ENCODE data around the gene ZNF764.
"Not testable (repeated sequence)": the region's sequence is repeated elsewhere in the genome, so short reads cannot be mapped to it uniquely, and the experiment has no call there.

ZNF764 gene

DNA sequence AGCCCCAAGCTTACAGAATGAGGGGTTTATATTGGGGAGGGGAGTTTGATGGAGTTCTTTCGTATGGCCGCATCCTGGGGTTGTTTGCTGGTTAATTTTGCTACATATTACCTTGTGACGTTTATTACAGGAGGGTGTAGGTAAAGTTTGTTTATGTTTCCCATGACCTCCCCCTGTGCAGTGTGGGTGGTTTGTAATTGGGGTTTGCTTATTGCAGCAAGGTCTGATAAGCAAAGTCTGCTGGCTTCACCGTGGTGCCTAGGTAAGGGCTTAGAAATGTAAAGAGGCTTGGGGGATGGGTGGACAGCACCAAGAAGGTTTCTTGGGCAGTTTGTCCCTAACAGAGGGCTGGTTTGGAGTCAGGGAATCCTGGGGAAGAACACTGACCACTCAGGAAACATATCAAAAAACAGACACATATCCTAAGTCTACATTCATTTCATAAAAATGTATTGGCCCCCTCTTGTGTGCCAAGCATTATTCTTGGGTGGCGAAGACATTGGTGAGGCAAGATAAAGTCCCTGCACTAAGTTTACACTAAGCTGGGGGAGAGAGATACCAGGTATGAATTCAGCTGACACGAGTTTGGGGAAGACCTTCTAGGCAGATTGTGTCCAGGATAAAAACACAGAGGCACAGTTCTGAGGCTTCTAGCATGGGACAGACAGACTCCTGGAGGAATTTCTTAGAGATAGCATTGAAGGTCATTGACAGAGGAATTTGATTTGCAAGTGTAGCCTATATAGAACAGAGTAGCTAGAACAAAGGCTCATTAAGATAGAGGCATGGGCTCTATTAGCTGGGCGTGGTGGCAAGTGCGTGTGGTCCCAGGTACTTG lies 9.5 kb downstream of the ZNF764 start:
- DNase-seq (ENCODE audit: low read depth) = no peak

DNA sequence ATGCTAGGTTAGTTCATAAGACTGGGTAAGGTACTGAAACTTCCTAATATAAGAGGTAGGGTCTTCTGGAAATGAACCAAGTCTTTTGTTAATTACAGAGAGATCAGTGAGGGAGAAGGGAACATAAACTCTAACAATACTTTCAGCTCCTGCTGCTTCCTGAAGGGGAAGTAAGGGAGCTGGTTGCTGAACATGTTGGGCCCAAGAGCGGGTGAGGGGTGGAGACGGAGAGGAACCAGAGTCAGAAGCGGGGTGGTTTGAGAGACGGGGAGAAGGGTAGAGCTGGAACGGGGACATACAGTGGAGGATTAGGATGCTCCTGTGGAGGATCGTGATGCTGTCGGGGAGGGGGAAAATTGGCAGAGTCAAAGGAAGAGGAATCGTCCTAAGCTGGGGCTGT lies 12.1 kb downstream of the ZNF764 start:
- no peak for DNase-seq (ENCODE audit: low read depth)

DNA sequence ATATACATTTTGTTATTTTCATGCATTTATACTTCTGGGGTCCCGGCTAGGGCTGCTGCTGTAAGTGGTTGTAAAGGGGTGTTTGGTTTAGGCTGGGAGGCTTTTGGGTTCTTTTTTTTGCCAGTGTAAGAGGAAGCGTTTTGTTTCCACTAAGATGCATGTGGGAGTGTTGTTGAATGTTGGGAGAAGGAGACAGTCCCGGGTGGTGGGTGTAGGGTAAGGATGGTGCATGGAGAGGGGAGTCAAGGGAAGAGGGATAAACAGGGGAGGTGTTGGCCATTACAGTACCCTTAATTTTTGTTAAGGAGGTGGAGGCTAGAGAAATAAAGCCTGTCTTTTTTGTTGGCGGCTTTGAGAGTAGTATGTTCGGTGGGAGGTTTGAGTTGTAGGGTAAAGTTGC lies 15.1 kb downstream of the ZNF764 start:
- DNase-seq (ENCODE audit: low read depth) = no peak

DNA sequence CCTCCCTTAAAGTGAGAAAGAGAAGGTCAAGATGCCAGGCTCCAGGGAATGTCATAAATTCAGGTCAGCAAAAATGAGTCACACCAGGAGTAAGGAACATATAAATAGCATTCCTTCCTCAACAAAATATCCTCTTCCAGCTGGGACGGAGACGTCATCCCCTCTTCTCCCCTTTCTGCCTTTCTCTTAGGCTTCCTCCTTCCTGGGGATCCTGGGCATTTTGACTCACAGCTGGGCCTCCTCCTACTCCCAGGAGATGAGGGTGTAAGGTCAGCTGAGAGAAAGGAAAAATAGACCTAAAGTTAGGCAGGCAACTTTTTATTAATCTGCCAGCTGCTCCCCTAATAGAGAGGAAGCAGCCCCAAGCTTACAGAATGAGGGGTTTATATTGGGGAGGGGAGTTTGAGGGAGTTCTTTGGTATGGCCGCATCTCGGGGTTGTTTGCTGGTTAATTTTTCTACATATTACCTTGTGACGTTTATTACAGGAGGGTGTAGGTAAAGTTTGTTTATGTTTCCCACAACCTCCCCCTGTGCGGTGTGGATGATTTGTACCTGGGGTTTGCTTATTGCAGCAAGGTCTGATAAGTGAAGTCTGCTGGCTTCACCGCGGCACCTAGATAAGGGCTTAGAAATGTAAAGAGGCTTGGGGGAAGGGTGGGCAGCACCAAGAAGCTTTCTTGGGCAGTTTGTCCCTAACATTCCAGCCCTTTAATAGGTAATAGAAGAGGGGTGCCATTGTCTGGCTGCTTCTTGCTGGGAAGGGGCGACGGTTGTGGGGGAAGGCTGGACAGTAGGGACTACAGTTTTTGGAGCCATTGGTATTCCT lies 16.5 kb downstream of the ZNF764 start:
- peak; percentile 29 for DNase-seq (ENCODE audit: low read depth)

DNA sequence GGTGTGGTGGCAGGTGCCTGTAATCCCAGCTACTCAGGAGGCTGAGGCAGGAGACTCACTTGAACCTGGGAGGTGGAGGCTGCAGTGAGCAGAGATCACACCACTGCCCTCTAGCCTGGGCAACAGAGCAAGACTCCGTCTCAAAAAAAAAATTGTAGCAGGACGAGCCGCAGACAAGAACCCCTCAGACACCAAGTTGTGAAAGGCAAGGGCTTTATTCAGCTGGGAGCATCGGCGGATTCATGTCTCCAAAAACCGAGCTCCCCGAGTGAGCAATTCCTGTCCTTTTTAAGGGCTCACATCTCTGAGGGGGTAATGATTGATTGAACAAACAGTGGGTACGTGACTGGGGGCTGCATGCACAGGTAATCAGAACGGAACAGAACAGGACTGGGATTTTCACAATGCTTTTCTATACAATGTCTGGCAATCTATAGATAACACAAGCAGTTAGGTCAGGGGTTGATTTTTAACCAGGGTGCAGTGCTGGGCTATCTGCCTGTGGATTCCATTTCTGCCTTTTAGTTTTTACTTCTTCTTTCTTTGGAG lies 17.2 kb downstream of the ZNF764 start:
- not testable (repeated sequence) for DNase-seq (ENCODE audit: low read depth)

DNA sequence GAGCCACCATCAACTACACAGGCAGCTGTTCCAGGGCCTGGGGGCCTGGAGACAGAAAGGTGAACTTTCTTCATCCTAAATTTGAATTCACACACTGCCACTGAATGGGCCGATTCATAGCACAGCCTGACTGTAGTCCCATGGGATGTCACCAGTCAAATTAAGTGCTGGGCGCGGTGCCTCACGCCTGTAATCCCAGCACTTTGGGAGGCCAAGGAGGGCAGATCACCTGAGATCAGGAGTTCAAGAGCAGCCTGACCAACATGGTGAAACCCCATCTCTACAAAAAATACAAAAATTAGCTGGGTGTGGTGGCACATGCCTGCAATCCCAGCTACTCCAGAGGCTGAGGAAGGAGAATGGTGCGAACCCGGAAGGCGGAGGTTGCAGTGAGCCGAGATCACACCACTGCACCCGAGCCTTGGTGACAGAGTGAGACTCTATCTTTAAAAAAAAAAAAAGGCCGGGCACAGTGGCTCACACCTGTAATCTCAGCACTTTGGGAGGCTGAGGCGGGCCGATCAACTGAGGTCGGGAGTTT lies 18.1 kb downstream of the ZNF764 start:
- DNase-seq (ENCODE audit: low read depth) = not testable (repeated sequence)

DNA sequence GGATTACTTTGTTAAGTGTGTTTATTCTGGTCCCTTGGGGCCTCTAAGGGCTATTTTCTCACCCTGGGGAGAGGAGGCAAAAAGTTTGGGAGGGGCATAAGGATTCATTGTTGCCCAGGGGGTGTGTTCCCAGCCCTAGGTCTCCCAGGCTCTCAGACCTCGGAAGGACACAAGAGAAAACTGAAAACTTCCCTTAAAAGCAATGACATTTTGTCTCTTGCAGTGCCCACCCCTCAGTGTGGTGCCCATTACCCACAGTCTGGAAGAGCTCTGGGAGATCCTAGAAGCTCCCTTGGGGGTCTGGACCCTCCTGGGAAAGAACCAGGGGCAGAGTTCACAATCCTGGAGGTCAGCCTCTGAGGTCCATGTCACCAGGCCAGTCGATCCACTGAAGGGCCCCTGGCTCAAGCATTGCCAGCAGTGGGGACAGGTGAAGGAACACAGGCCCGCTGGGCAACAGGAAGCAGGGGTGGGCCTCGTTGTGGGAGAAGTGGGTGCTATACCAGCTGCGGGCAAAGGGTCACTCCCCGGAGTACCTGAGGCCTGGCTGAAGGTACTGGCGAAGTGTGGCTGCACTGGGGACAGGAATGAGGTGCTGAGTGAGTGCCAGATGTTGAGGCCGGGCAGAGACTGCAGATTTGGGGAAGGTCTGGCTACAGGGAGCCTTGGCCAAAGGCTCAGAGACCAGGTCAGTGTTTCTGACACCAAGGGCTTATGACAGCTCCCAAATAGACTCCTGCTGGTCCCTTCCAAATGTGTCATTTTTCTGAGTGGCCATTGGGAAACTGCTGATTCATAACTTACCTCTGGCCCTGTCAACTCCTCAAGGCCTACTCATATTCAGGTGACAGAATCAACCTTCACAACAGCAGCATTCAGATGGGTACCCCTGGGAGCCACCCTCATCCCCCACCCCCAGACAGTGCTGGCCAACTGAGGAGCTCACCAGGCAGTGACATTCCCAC lies 18.9 kb downstream of the ZNF764 start:
- DNase-seq (ENCODE audit: low read depth) = no peak

DNA sequence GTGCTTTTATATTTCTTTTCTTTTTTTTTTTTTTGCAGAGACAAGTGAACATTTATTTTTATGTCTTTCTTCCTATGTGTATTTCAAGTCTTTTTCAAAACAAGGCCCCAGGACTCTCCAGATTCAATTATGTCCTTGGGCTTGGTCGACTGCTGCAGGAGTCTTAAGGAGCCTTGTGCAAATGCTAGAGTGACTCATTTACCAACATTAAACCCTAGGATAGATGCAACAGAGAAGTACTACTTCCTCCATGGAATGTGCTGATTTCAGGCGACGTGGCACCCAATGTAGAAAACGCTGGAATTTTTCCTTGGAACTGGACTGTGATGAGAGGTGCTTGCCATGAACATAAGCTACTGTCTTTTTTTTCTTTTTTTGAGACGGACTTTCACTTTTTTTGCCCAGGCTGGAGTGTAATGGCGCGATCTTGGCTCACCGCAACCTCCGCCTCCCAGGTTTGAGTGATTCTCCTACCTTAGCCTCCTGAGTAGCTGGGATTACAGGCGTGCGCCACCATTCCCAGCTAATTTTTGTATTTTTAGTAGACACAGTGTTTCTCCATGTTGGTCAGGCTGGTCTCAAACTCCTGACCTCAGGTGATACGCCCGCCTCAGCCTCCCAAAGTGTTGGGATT lies 21.7 kb downstream of the ZNF764 start:
- DNase-seq (ENCODE audit: low read depth) = not testable (repeated sequence)

DNA sequence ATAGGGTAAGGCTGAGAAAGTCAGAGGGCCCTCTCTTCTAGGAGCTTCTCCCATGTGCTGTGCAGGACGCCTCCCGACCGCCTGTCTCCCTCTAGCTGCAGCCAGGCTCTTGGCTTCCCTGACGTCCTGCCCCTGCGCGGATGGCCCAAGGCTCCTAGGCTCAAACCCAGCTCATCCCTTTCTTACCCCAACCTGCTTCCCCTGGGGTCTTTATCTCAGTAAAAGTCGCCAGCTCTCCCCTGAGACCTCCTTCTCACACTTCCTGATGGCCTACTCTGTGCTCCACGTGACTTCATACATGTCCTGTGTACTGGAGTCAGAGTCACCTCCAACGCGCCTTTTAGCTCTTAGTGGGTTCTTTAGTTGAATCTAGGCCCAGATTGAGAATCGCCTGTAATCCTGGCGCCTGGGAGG lies 22.4 kb downstream of the ZNF764 start:
- peak; percentile 71 for DNase-seq (ENCODE audit: low read depth)

DNA sequence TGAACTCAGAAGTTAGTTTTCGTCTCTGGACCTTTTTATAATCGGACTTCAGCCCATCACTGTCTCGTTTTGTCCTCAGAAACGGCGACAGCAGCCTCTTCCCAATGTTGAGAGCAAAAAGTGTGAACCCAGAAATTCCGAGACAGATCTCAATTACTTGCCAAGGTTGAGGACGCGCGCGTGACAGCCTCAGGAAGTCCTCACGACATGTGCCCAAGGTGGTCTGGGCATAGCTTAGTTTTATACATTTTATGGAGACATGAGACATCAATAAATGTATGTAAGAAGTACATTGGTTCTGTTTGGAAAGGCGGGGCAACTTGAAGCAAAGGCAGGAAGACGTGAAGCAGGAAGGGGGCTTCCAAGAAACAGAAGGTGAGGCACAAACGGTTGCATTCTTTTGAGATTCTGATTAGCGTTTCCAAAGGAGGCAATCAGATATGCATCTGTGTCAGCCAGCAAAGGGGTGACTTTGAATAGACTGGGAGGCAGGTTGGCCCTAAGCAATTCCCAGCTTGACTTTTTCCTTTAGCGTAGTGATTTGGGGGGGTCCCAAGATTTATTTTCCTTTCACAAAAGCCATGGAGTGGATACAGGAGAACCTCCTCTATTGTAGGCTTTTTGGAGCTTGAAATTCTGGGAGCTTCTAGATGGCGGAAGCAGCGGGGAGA lies 22.9 kb downstream of the ZNF764 start:
- no peak for DNase-seq (ENCODE audit: low read depth)

DNA sequence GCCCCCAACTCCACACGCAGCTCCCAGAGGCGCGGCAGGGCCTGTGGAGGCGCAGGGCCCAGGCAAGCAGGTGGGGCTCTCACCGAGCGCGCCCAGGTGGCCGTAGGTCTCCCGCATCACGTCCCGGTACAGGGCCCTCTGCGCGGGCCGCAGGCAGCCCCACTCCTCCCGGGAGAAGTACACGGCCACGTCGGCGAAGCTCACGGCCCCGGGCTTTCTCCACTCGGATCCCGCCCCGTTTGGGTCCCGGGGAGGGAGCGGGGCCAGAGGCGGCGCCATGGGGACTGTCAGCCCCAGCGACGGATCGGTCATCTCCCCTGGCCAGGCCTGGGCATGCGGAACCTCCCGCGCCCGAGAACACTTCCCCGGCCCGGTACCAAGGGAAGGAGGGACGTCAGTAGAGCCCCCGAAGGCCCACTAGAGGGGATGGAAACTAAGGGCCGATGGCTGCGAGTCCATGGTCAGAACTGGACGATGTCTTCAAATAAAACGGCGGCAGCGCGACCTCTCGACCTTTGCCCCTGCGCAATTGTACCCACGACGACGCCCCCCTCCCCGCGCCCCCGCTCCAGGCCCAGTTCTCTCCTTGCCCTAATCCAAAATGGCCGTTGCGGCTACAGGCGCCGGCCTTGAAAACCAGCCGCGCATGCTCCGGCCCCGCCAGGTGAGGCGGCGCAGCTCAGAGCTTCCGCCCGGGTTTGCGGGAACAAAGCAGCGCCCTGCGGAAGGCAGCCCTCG lies 23.6 kb downstream of the ZNF764 start, which contains the start of gene ZNF747:
Gene ZNF747 (minus strand): TSS at position 491 of the 738 bp plus-strand sequence. CDS start 179 bp downstream, at position 312.
- DNase-seq (ENCODE audit: low read depth) = peak; percentile 83

DNA sequence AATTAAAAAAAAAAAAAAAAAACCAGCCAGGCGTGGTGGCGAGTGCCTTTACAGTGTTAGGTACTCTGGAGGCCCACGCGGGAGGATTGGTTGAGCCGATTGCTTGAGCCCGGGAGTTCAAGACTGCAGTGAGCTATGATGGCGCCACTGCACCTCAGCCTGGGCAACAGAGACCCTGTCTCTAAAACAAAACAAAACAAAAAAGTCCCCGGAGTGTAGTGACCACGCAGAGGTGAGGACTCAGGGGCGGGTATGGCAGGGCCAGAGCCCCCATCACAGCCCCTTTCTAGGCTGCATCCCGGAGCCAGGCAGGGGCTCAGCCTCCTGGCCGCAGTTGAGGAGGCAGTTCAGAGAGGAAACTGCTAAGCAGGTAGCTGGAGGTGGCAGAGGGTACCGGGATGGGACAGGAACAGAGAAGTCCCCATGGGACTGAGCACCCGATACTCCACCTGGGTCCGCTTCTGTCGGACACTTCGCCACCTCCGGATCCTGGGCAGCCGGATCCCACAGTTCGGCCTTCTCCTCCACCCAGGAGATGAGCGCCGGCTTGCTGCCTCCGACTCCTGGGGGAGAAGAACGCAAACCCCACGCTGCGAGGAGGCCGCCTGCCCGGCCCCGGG lies 24.3 kb downstream of the ZNF764 start:
- no peak for DNase-seq (ENCODE audit: low read depth)

DNA sequence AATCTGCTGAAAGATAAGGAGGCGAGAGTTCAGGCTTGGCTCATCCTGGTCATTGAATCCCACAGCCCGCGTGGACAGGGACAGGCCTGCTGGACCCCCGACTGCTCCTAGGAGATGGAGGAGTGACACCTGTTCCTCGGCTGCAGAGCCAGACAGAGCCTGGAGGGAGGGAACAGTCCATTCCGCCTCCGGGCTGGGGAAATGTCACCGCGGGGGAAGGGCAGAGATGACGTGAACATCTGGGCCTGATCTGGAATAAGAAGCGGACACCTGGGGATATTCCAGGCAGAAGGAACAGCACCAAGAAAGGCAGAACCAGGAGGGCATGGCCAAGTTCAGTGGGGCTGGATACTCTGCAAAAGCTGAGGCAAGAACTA lies 25.0 kb downstream of the ZNF764 start:
- no peak for DNase-seq (ENCODE audit: low read depth)

DNA sequence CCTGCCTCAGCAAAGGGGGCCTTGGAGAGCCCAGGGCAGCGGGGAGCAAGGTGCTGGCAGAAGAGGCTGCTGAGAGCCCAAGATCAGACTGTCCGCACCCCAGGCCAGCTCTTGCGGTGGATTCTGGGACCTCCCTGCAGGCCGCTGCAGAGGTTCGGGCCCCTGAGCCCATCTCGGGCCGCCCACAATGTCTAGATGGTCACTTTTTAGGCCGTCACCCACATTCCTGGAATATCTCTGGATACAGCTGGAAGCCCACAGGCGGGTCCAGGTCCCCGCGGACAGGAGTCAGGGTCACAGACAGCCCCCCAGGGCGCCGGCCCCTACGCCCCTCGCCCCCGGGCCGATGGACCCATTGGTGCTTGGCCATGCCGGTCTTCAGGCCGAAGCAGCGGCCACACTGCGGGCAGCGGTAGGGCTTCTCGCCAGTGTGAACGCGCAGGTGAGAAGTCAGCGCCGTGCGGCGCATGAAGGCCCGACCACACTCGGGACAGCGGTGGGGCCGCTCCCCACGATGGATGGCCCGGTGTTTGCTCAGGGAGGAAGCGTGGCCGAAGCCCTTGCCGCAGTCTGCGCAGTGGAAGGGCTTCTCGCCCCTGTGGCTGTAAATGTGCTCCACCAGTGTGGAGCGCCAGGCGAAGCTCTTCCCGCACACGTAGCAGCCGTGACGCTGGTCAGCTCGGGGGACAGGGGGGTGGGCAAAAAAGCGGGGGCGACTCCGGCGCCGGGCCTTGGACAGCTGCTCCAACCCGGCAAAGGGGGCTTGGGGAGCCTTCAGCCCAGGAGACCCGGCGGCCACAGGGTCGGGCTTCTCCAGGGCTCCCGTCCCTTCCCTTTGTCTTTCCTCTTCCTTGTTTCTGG lies 25.7 kb downstream of the ZNF764 start:
- no peak for DNase-seq (ENCODE audit: low read depth)

DNA sequence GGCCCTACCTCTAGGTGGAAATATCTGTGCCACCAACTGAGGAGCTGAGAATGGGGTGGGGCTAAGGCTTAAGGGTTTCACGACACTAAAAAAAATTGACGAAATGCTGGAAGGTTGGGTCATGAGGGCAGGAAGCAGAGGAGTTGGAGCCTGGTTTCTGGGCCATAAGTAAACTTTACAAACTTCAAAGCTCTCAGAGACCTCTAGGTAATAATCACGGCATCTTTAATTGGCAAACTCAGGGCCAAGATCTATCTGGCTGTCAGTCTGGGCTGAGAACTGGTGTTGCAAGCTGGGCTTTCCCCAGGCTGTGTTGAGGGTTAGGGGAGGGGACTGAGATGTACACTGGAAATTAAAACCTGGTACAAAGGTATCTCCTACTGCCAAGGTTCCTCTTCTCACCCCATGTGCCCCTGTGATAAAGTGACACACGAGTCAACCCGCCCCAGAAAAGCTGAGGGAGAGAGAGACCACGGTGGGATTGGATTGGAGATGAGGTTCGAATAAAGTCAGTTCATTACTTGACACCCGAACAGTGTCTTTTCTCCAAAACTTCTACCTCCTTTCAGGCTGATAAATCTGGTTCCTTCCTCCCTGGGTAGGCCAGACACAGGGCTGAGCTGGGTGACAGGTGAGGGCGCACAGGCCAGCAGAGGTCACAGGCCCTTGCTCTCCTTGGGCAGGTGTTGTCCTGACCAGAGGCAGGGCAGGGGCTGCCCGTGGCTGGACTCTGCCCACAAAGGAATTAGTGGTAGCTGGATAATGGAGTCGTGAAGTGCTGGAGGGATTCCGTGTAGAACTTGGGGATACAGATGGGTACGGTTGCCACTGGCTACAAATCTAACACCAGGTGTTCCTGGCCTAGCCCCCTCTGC lies 27.8 kb downstream of the ZNF764 start:
- DNase-seq (ENCODE audit: low read depth) = no peak

DNA sequence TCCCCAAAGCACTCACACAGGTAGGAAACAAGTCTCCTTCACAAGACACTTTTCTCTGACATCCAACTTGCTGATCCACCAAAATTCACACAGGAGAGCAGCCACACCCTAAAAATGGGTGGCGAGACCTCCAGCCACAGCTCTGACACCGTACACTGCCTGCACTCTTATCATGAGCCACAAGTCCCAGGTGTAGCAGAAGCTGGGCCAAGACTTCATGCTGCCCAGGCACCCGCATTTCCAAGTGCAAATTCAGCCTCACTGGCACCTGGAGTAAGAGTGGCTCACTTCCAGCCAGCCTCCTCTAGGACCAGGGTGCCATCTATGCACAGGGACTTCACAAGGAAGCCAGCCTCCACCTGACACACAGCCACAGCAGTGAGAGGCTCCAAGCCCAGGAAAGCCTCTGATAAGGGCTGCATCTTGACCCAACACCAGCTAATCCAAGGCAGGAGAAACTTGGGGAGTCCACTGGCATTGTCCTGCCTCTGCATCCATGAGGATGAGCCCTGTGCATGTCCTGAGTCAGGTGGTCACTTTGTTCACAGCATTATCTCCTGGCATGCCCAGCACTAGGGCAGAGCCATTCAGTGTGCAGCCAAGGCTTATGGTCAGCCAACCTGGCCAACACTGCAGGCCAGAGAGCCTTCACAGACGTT lies 29.2 kb downstream of the ZNF764 start:
- DNase-seq (ENCODE audit: low read depth) = no peak
